ENCODE results near the gene PHF20. TPM values are rescaled to one million over a fixed set of nuclear protein-coding genes. Genes with fewer than 3 reads are reported as not detected.

Gene PHF20
- total RNA-seq, 1 experiment from 2014 or later: 56.7 TPM

- H3K27ac Mint-ChIP-seq (ENCODE audit: unreplicated experiment): peak overlapping the region; percentile 53
- no TSS peak for BruUV-seq (replicated peaks)
- H3K27me3 Mint-ChIP-seq (ENCODE audit: unreplicated experiment): no peaks in the 10 kb centered on the region
- H3K4me3 Mint-ChIP-seq (ENCODE audit: low read depth, unreplicated experiment): peak overlapping the region; percentile 33
- H3K9me3 Mint-ChIP-seq (ENCODE audit: low read depth, unreplicated experiment): no peaks in the 10 kb centered on the region
- CTCF ChIA-PET: interaction anchor here (0.7 to 1.4 kb wide), 13 partner anchors 10 to 712 kb away, joined by 3 to 8 read pairs (median 4); partner anchors contain the start of genes PROCR, RBM39 and SCAND1
- H3K4me1 Mint-ChIP-seq (ENCODE audit: low read depth, unreplicated experiment): peaks cover 12% of the 10 kb centered on the region
- peak; percentile 79 for DNase-seq
- intact Hi-C loops (cut with micrococcal nuclease; ENCODE audit: unreplicated experiment): loop anchor here (2.0 to 5.0 kb wide), 2 partner anchors 143 to 267 kb away; partner anchors contain the start of gene SPAG4
- no peaks in the 10 kb centered on the region for H3K36me3 Mint-ChIP-seq (ENCODE audit: insufficient read depth, unreplicated experiment)
- TF ChIP-seq CTCF (IDR thresholded peaks at IDR 0.05; ENCODE audit: unreplicated experiment): peak; percentile 76
Observed at GRCh38 chr20:35883778-35884540, 112.1 kb downstream of the PHF20 start.

DNA sequence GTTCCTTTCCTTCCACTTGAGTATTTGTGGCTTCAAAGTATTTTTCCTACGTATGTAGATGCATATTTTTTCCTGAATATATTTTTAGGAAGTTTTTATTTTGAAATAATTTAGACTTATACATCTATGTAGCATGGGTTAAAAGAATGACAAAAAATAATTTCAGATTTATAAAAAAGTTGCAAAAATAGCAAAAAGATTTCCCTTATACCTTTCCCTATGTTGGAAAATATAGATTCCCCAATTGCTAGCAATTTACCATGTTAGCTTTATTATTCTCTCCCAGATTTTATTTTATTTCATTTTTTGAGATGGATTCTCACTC, 112.7 kb downstream of the PHF20 start:
- BruUV-seq (replicated peaks): TSS peak; percentile 81
- peaks cover 12% of the 10 kb centered on the region for H3K4me1 Mint-ChIP-seq (ENCODE audit: low read depth, unreplicated experiment)
- peak overlapping the region; percentile 53 for H3K27ac Mint-ChIP-seq (ENCODE audit: unreplicated experiment)
- intact Hi-C loops (cut with micrococcal nuclease; ENCODE audit: unreplicated experiment): loop anchor here (2.0 to 5.0 kb wide), 2 partner anchors 144 to 267 kb away; partner anchors contain the start of gene SPAG4
- H3K4me3 Mint-ChIP-seq (ENCODE audit: low read depth, unreplicated experiment): peak overlapping the region; percentile 33
- no peaks in the 10 kb centered on the region for H3K36me3 Mint-ChIP-seq (ENCODE audit: insufficient read depth, unreplicated experiment)
- no peak for TF ChIP-seq CTCF (IDR thresholded peaks at IDR 0.05; ENCODE audit: unreplicated experiment)
- no peak for DNase-seq
- H3K27me3 Mint-ChIP-seq (ENCODE audit: unreplicated experiment): no peaks in the 10 kb centered on the region
- CTCF ChIA-PET: interaction anchor here (0.7 to 1.4 kb wide), 13 partner anchors 10 to 712 kb away, joined by 3 to 8 read pairs (median 4); partner anchors contain the start of genes PROCR, RBM39 and SCAND1
- no peaks in the 10 kb centered on the region for H3K9me3 Mint-ChIP-seq (ENCODE audit: low read depth, unreplicated experiment)

- H3K9me3 Mint-ChIP-seq (ENCODE audit: low read depth, unreplicated experiment): no peaks in the 10 kb centered on the region
- no peaks in the 10 kb centered on the region for H3K36me3 Mint-ChIP-seq (ENCODE audit: insufficient read depth, unreplicated experiment)
- TF ChIP-seq CTCF (IDR thresholded peaks at IDR 0.05; ENCODE audit: unreplicated experiment): no peak
- BruUV-seq (replicated peaks): no TSS peak
- intact Hi-C loops (cut with micrococcal nuclease; ENCODE audit: unreplicated experiment): loop anchor here (2.0 kb wide), 1 partner anchor 144 kb away; no protein-coding TSS in a partner anchor
- DNase-seq: no peak
- CTCF ChIA-PET: interaction anchor here (1.0 to 1.4 kb wide), 4 partner anchors 71 to 713 kb away, joined by 3 to 7 read pairs (median 4); partner anchors contain the start of genes PROCR and RBM39
- no peak overlapping the region for H3K4me3 Mint-ChIP-seq (ENCODE audit: low read depth, unreplicated experiment)
- H3K4me1 Mint-ChIP-seq (ENCODE audit: low read depth, unreplicated experiment): peaks cover 12% of the 10 kb centered on the region
- H3K27ac Mint-ChIP-seq (ENCODE audit: unreplicated experiment): no peak overlapping the region
- H3K27me3 Mint-ChIP-seq (ENCODE audit: unreplicated experiment): no peaks in the 10 kb centered on the region
Observed at GRCh38 chr20:35885212-35885611, 113.4 kb downstream of the PHF20 start.

DNA sequence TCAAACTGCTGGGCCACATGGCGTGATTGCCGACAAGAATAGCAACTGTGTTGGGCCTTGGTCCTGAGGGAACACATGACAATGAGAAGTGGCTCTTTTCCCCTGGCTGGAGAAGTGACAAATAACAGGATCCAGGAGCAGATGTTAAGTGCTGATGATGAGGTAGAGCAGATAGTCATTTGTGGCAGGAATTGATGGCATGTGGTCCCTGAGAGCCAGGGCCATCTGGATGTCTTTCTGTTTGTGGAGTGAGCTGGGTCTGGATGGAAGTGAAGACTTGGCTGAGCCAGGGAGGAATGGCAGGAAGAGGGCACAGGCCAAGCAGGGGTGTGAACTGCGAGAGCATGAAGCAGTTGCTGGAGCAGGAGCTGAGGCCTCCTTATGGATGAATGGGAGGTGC, 114.7 kb downstream of the PHF20 start:
- H3K27ac Mint-ChIP-seq (ENCODE audit: unreplicated experiment): no peak overlapping the region
- CTCF ChIA-PET: no interaction called here
- TF ChIP-seq CTCF (IDR thresholded peaks at IDR 0.05; ENCODE audit: unreplicated experiment): no peak
- no peaks in the 10 kb centered on the region for H3K9me3 Mint-ChIP-seq (ENCODE audit: low read depth, unreplicated experiment)
- no TSS peak for BruUV-seq (replicated peaks)
- intact Hi-C loops (cut with micrococcal nuclease; ENCODE audit: unreplicated experiment): no loop called here
- DNase-seq: no peak
- H3K4me1 Mint-ChIP-seq (ENCODE audit: low read depth, unreplicated experiment): peaks cover 12% of the 10 kb centered on the region
- H3K27me3 Mint-ChIP-seq (ENCODE audit: unreplicated experiment): no peaks in the 10 kb centered on the region
- H3K4me3 Mint-ChIP-seq (ENCODE audit: low read depth, unreplicated experiment): no peak overlapping the region
- H3K36me3 Mint-ChIP-seq (ENCODE audit: insufficient read depth, unreplicated experiment): no peaks in the 10 kb centered on the region
